Measurements from ENCODE around the gene CAMKMT. TPM values are rescaled to one million over a fixed set of nuclear protein-coding genes. Genes with fewer than 3 reads are reported as not detected.

The CAMKMT gene
- total RNA-seq, 4 donors from 2014 or later = 2.9 to 18.8 (median 11.2) TPM

DNA sequence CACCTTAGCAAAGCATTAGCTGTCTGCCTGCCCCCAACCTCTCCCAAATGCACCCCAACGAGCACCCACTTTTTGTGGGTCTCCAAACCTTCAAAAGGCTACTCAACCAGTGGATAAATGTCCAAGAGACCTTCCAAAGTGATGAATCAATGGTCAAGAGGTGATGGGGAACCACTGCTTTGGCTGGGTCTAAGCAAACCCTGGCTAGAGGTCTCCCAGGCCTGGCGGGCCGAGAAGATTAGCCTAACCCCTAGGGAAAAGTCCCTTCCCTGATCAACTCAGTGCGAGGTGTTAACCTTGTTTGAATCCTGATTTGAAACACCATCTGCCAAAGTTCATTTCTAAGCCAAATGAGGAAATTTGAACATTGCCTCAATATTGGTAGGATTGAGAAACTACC, 435.0 kb downstream of the CAMKMT start:
- TF ChIP-seq POLR2A (IDR thresholded peaks at IDR 0.05) (no peak), CTCF (IDR thresholded peaks at IDR 0.05) (no peak)
- H3K36me3 ChIP-seq = no peaks in the 10 kb centered on the region
- no peak for DNase-seq
- no peak overlapping the region for H3K4me3 ChIP-seq
- intact Hi-C loops (cut with DNase I; ENCODE audit: low total_unique reads) = no loop called here
- peaks cover 0 to 3% of the 10 kb centered on the region in 2 donors for H3K4me1 ChIP-seq
- no peak overlapping the region for H3K27ac ChIP-seq
- peaks cover 0 to 27% of the 10 kb centered on the region in 2 donors for H3K27me3 ChIP-seq
- H3K9me3 ChIP-seq = no peaks in the 10 kb centered on the region

- Histone ChIP-seq H3K9me3 (no peaks in the 10 kb centered on the region), H3K4me3 (no peak overlapping the region), H3K27me3 (peaks cover 3 to 40% of the 10 kb centered on the region in 2 donors), H3K36me3 (no peaks in the 10 kb centered on the region), H3K27ac (no peak overlapping the region), H3K4me1 (peaks cover 0 to 13% of the 10 kb centered on the region in 2 donors)
- no peak for DNase-seq
- intact Hi-C loops (cut with DNase I; ENCODE audit: low total_unique reads) = no loop called here
- TF ChIP-seq POLR2A (IDR thresholded peaks at IDR 0.05) = no peak
Measured at GRCh38 chr2:44798139-44798659, 436.5 kb downstream of the CAMKMT start.

GRCh38 chr2:44799105-44799504, 437.4 kb downstream of the CAMKMT start:
- Histone ChIP-seq H3K9me3 (no peaks in the 10 kb centered on the region), H3K4me3 (no peak overlapping the region), H3K27ac (no peak overlapping the region), H3K4me1 (peaks cover 0 to 13% of the 10 kb centered on the region in 2 donors), H3K36me3 (no peaks in the 10 kb centered on the region), H3K27me3 (peaks cover 3 to 40% of the 10 kb centered on the region in 2 donors)
- DNase-seq = no peak
- intact Hi-C loops (cut with DNase I; ENCODE audit: low total_unique reads) = no loop called here
- TF ChIP-seq POLR2A (IDR thresholded peaks at IDR 0.05) (no peak), CTCF (IDR thresholded peaks at IDR 0.05) (no peak)

DNA sequence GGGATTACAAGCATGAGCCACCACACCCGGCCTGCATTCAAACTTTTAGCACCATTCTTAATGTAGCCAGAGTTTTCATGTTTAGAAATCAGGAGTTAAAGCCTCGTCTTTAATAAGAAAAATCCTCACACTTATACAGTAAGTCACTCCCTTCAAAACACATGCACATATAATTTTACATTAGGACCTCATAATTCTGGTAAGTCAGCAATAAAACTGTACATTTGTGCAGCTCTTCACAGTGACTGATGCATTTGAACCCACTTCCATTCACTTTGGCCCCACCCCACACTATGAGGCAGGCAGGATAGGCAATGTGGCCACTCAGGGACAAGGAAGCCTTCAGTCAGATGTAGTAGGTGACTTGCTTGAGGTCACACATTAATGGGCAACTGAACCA, 438.0 kb downstream of the CAMKMT start:
- intact Hi-C loops (cut with DNase I; ENCODE audit: low total_unique reads) = no loop called here
- H3K4me3 ChIP-seq = no peak overlapping the region
- TF ChIP-seq POLR2A (IDR thresholded peaks at IDR 0.05) = no peak
- no peak for TF ChIP-seq CTCF (IDR thresholded peaks at IDR 0.05)
- no peaks in the 10 kb centered on the region for H3K9me3 ChIP-seq
- no peak for DNase-seq
- peaks cover 3 to 43% of the 10 kb centered on the region in 2 donors for H3K27me3 ChIP-seq
- H3K4me1 ChIP-seq = peaks cover 0 to 13% of the 10 kb centered on the region in 2 donors
- no peaks in the 10 kb centered on the region for H3K36me3 ChIP-seq
- H3K27ac ChIP-seq = no peak overlapping the region

- no peak for TF ChIP-seq POLR2A (IDR thresholded peaks at IDR 0.05)
- TF ChIP-seq CTCF (IDR thresholded peaks at IDR 0.05) = no peak
- no peaks in the 10 kb centered on the region for H3K9me3 ChIP-seq
- peaks cover 0 to 13% of the 10 kb centered on the region in 2 donors for H3K4me1 ChIP-seq
- H3K36me3 ChIP-seq = no peaks in the 10 kb centered on the region
- no peak for DNase-seq
- intact Hi-C loops (cut with DNase I; ENCODE audit: low total_unique reads) = no loop called here
- H3K27ac ChIP-seq = no peak overlapping the region
- peaks cover 3 to 59% of the 10 kb centered on the region in 2 donors for H3K27me3 ChIP-seq
- H3K4me3 ChIP-seq = no peak overlapping the region
Measured at GRCh38 chr2:44801289-44801840, 439.6 kb downstream of the CAMKMT start.
